Measurements from ENCODE around the gene SGPL1.

SGPL1 gene

GRCh38 chr10:70781461-70782051 lies 34.2 kb upstream of the SGPL1 start:
- DNase-seq: no peak

DNA sequence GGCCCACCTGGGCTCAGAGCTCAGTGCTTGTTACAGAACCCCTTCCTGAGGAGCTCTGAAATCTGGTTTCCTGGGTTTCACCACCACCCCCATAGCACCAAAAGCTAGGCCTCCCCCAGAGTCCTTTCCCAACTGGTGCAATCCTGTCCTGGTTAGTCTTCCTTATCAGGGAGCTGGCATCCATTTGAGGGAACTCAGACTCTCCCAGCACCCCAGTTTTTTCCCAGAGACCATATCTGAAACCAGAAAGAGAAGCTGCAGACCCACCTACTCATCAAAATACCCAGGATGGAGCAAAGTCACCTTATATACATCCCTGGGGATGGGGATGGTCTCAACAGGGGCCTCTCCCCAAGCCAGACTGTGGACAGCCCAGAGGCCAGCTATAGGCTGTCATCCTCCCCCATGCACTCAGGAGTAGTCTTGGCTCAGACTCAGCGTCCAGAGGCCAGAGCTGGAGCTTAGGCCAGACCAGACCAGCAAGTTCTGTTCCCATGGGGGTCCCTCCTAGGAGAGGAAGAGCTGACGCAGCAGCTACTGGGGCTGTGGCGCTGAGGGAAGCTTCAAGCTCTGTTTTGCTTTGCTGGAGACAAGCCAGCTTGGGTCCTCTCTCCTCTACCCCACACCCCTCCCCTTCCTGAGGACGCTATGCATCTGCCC lies 33.5 kb upstream of the SGPL1 start:
- no peak for DNase-seq

GRCh38 chr10:70782746-70783680 lies 32.7 kb upstream of the SGPL1 start:
- no peak for DNase-seq

- DNase-seq: no peak
Measured at GRCh38 chr10:70784016-70784415, 31.7 kb upstream of the SGPL1 start.

DNA sequence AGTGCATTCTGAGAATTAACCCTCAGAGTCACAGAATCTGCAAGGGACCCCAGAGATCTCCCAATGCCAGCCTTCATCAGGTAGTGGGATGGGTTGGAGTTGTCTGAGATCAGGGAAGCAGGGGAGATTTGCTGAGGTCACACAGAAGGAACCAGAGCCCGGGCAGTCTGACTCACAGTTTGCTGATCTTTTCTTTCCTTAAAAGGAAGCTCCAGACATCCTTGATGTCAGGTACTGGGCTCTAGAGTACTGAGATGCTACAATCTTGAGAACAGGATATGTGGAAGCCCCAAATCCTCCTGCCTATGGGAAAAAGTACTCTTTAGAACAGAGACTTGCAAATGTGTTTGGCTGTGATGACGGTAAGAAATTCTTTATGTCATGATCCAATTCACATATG lies 31.3 kb upstream of the SGPL1 start:
- DNase-seq: no peak

DNA sequence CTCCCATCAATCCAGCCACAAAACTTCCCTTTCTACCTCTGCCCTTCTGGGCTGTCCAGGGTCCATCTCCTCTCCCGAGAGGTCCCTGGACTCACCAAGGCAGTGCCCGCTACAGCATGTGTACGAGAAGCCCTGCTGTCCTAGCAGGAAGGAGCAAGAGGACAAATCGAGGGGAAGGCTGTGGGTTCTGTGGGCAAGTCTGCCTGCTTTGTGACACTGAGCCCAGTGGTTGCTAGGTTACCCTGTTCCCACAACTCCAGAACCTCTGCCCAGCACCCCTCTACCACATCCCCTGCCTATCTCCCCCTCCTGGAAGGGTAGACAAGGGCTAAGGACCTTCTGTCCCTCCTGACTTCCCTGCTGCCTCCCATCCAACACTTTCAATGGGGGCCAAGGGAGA lies 30.6 kb upstream of the SGPL1 start, which contains the start of gene TBATA:
Gene TBATA (minus strand): TSS at position 188 of the 400 bp plus-strand sequence. CDS start 1,998 bp downstream, outside the sequence.
- DNase-seq: no peak

GRCh38 chr10:70786799-70787415 lies 28.8 kb upstream of the SGPL1 start:
- no peak for DNase-seq

DNA sequence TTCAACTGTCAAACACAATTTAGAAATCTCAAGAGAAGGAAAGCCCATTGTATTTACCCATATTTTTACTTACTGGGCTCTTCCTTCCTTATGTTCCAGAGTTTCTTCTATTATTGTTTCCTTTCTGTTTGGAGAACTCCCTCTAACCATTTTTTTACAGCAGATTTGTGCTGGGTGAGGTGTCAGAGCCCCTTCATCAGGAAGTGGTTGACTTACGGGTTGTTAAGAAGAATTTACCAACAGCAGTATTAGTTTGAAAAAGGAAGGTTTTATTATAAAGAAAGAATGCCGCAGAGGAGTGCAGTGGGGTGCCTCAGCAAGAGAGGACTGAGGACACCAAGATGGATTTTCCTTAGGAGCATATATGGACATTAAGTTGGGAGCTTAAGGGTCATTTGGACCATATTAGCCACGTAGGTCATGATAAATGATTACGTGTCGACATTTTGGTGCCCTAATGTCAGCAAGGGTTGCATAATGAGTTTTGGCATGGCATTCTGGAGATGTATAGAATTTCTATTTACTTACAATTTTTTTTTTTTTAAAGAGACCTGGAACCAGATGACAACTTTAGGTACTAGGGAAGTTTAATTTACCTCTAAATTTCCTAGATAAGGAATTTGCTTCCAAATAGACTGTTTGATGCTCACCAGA lies 24.2 kb upstream of the SGPL1 start:
- DNase-seq: no peak

DNA sequence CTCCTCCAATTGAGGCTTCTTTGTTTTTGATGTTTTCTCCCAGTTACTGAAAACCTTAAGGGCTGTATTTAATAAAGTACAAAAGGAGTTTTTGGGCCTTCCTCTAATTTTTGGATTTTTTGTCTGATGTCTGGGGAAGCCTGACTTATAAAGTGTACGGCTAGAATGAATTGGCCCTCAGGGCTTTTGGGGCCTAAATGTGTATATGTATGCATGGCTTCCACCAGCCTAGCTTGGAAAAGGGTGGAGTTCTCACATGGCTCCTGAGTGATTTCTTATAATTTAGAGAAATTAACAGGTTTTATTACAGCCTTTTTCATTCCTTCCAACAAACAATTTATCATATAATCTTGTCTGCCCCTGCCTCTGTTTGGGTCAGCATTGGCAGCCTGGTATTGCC lies 20.1 kb upstream of the SGPL1 start:
- no peak for DNase-seq

GRCh38 chr10:70797840-70798239 lies 17.9 kb upstream of the SGPL1 start:
- DNase-seq: no peak

DNA sequence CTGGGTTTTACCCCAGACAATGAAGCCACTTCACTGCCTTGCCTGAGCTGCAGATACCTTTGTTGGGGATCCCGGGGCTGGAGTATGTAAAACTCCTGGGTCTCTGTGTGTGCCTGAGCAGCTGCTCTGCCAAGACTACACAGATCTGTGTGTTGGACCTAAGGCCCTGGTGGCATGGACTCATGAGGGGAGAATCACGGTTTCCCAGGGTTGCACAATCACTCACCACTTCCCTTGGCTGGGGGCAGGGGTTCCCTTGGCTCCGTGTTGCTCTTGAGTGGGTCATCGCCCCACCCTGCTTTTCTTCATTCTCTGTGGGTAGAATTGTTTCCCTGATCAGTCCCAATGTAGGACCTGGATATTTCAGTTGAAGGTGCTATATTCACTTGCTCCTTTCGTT lies 16.6 kb upstream of the SGPL1 start:
- no peak for DNase-seq

GRCh38 chr10:70801854-70802253 lies 13.9 kb upstream of the SGPL1 start:
- no peak for DNase-seq

- DNase-seq: no peak
Measured at GRCh38 chr10:70803775-70804420, 11.8 kb upstream of the SGPL1 start.

- no peak for DNase-seq
Measured at GRCh38 chr10:70804421-70804808, 11.3 kb upstream of the SGPL1 start.

GRCh38 chr10:70805619-70806215 lies 10.0 kb upstream of the SGPL1 start:
- DNase-seq: no peak

DNA sequence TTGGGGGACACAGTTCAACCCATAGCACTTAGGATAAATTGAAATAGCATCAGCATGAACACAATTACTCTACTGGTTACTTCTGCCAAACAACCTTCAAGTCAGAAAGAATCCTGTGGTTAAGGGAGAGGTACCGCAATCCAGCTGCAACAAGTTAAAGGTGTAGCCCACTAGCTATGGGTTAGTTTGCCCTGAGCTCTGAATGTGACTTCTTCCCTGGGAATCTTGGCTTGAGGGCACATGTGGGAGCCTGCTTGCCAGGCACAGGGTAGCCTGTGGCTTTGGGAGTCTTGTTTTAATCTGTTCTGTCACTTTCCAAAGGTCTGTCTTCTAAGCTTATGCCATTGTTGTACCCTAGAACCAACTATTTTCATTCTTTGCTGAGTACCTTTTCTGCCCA lies 8.9 kb upstream of the SGPL1 start:
- DNase-seq: no peak

DNA sequence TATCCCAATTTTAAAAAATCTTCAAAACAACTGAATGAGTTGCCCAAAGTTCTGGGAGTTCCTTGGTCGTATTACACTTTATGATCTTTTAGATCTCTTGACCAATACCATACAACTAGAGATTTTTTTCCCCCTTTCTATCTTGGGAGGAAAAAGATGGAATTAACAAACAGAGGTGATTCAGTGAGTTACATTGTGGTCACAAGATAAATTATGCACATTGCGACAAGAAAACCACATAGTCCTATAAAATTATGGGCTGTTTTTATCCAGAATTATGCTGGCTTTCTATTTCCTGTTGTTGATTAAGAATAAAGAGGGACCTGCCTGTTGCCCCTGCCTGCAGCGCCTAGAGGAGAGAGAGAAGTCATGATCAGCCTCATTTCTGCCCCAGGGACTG lies 8.2 kb upstream of the SGPL1 start:
- no peak for DNase-seq

GRCh38 chr10:70809011-70809611 lies 6.6 kb upstream of the SGPL1 start:
- no peak for DNase-seq

DNA sequence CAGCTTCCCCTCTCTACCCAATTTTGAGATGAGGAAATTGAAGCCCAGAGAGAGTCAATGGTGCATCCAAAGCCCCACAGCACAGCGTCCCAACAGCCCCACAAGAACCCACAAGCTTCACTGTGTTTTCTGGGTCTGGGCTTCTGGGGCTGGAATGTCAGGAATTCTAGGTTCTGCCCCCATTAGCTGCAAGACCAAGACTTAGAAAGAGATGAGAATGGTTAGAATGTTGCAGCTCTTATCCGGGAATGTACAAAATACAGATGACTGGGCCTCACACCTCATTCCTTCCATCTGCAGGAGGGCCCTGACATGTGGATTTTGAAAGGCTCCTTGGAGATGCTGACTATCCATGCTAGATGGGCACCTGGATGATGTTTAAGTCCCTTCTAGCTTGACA lies 6.0 kb upstream of the SGPL1 start:
- DNase-seq: no peak

- no peak for DNase-seq
Measured at GRCh38 chr10:70810967-70811366, 4.8 kb upstream of the SGPL1 start.

GRCh38 chr10:70811881-70812280 lies 3.9 kb upstream of the SGPL1 start:
- no peak for DNase-seq
